ENCODE data around the gene PIRT. TPM values are rescaled to one million over a fixed set of nuclear protein-coding genes. Genes with fewer than 3 reads are reported as not detected.

PIRT gene
- total and polyA plus RNA-seq, 2 of the 8 experiments (the other 6 are each of a cell fraction or from before 2014, with no cell fraction given): 0.03 TPM; not detected in 1

- TF ChIP-seq CTCF (IDR thresholded peaks at IDR 0.05; ENCODE audit: control extremely low read depth in 1 of 3, insufficient read depth in 1 of 3, low read depth in 1 of 3, low read length in 3 of 3) (no peak), SIN3A (conservative IDR thresholded peaks at IDR 0.05 in 1 of 2, IDR thresholded peaks at IDR 0.05 in 1 of 2; ENCODE audit: low read depth in 1 of 2, low read length in 2 of 2) (no peak)
Measured at GRCh38 chr17:10812674-10813073, 25.2 kb downstream of the PIRT start (continued).

Measured in H1 (cell line).